Bronchial epithelial cell (primary cell): ENCODE results near the gene AMPD2. TPM values are rescaled to one million over a fixed set of nuclear protein-coding genes. Genes with fewer than 3 reads are reported as not detected.

Experiments used
- DNase-seq: peaks from one replicate; pipeline ENCODE4 v3.0.0-alpha.2; 2010; ENCODE audit warnings: low read depth
- FAIRE-seq: peaks from 2 replicates; lab custom pipeline; 2011; peaks lifted over from hg19 to GRCh38; lab: Jason Lieb, UNC
- H3K27me3 ChIP-seq: 2 replicates; pipeline ENCODE4 v1.5.1; 2011; ENCODE audit warnings: low read length; ENCODE audit not compliant: control insufficient read depth, insufficient read depth
- H3K36me3 ChIP-seq: 2 replicates; pipeline ENCODE4 v1.5.1; 2011; ENCODE audit warnings: low read length; ENCODE audit not compliant: control insufficient read depth, insufficient read depth
- H3K4me3 ChIP-seq: 2 replicates; pipeline ENCODE4 v1.5.1; 2011; ENCODE audit warnings: mild to moderate bottlenecking, low read depth, low read length, control low read depth
- CTCF ChIP-seq: IDR thresholded peaks from 2 replicates; pipeline ENCODE4 v1.5.1; 2011; ENCODE audit warnings: mild to moderate bottlenecking, moderate library complexity, low read length, control low read depth, inconsistent platforms; ENCODE audit not compliant: insufficient read depth, severe bottlenecking
- total RNA-seq: library from RNA; depleted of rRNA; stranded (reverse); fragments of >200 nt; gene quantifications from 2 replicates; pipeline ENCODE4 v1.2.1, GENCODE V29; 2014

Gene AMPD2
- total RNA-seq, 1 donor from 2014 or later, result 21.9 TPM

GRCh38 chr1:109625601-109626560, 6.2 kb downstream of the AMPD2 start:
- no peak for DNase-seq
- Histone ChIP-seq H3K36me3 (peaks cover 23% of the 10 kb centered on the region), H3K4me3 (no peak overlapping the region), H3K27me3 (no peaks in the 10 kb centered on the region)
- no peak for TF ChIP-seq CTCF
- FAIRE-seq, result no peak

- peaks cover 28% of the 10 kb centered on the region for H3K36me3 ChIP-seq
Observed at GRCh38 chr1:109626682-109627408, 7.2 kb downstream of the AMPD2 start.

DNA sequence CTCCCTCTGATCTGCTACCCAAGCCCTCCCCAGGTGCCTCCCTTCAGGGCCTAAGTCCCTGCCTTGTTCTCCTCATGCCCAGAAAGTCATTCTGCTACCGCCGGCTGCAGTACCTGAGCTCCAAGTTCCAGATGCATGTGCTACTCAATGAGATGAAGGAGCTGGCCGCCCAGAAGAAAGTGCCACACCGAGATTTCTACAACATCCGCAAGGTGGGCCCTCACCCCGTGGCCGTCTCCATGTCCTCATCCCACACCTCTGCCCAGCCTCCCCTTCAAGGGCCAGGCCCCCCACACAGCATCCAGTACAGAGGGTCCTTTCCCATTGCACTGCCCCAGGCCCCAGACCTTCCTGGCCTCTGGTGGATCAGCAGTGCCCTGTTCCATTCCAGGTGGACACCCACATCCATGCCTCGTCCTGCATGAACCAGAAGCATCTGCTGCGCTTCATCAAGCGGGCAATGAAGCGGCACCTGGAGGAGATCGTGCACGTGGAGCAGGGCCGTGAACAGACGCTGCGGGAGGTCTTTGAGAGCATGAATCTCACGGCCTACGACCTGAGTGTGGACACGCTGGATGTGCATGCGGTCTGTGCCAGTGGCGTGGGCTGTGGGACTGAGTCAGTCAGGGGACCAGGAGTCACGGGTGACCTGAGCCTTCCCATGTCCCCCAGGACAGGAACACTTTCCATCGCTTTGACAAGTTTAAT, 8.2 kb downstream of the AMPD2 start:
- H3K27me3 ChIP-seq, result no peaks in the 10 kb centered on the region
- FAIRE-seq (peak; percentile 52), DNase-seq (no peak)
- peaks cover 30% of the 10 kb centered on the region for H3K36me3 ChIP-seq
- H3K4me3 ChIP-seq, result no peak overlapping the region
- TF ChIP-seq CTCF, result no peak

More at GRCh38 chr1:109626682-109627408, 7.2 kb downstream of the AMPD2 start:
- no peak overlapping the region for H3K4me3 ChIP-seq
- no peak for FAIRE-seq
- TF ChIP-seq CTCF, result no peak
- no peak for DNase-seq
- no peaks in the 10 kb centered on the region for H3K27me3 ChIP-seq

GRCh38 chr1:109628540-109629321, 9.1 kb downstream of the AMPD2 start:
- H3K4me3 ChIP-seq, result no peak overlapping the region
- FAIRE-seq, result no peak
- peak; percentile 75 for DNase-seq
- no peaks in the 10 kb centered on the region for H3K27me3 ChIP-seq
- no peak for TF ChIP-seq CTCF
- H3K36me3 ChIP-seq, result peaks cover 29% of the 10 kb centered on the region
